ENCODE results near the gene ARV1. TPM values are rescaled to one million over a fixed set of nuclear protein-coding genes. Genes with fewer than 3 reads are reported as not detected.

Gene ARV1
- total and polyA plus RNA-seq, 10 of the 15 experiments (the other 5 are each of a cell fraction or from before 2014, with no cell fraction given) = 23.2 to 55.1 (median 35.6) TPM

DNA sequence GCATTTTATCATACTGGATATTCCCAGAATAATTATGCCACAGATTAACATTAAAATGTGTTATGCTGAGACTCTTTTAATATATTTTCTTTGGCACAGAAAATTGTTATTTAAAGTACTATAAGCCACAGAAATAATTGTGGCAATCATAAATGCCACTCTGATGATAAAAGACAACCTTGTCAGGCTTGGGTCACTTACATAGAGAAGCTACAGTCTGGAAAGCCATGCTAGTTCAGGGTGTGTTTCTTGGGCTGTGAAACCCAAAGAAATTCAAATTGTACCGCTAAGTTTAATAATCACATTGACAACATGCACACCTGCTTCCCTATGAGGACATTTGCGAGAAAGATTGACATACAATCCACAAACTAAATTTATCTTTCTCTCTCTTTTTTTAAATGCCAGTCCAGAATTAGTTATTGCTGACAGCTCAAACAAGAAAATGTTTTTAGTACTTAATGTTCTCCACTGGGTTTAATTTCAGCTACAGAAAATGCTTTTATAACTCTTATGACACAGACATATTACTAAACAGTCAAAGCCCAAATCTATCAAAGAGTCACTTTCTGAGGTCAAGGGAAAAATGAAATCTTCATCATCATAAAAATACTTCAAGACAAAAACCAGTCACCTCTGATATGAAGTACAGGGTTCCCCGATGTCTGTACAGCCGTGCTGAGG is 38.9 kb upstream of the ARV1 start (continued):
- no peak for TF ChIP-seq CTCF (IDR thresholded peaks at IDR 0.05 in 2 of 3, conservative IDR thresholded peaks at IDR 0.05 in 1 of 3; ENCODE audit: control insufficient read depth in 2 of 3, extremely low read depth in 1 of 3, insufficient read depth in 1 of 3, low read depth in 3 of 3, low read length in 3 of 3)
- no peak for TF ChIP-seq MXI1 (IDR thresholded peaks at IDR 0.05; ENCODE audit: low read depth, low read length)
- TF ChIP-seq, protein P1, sequence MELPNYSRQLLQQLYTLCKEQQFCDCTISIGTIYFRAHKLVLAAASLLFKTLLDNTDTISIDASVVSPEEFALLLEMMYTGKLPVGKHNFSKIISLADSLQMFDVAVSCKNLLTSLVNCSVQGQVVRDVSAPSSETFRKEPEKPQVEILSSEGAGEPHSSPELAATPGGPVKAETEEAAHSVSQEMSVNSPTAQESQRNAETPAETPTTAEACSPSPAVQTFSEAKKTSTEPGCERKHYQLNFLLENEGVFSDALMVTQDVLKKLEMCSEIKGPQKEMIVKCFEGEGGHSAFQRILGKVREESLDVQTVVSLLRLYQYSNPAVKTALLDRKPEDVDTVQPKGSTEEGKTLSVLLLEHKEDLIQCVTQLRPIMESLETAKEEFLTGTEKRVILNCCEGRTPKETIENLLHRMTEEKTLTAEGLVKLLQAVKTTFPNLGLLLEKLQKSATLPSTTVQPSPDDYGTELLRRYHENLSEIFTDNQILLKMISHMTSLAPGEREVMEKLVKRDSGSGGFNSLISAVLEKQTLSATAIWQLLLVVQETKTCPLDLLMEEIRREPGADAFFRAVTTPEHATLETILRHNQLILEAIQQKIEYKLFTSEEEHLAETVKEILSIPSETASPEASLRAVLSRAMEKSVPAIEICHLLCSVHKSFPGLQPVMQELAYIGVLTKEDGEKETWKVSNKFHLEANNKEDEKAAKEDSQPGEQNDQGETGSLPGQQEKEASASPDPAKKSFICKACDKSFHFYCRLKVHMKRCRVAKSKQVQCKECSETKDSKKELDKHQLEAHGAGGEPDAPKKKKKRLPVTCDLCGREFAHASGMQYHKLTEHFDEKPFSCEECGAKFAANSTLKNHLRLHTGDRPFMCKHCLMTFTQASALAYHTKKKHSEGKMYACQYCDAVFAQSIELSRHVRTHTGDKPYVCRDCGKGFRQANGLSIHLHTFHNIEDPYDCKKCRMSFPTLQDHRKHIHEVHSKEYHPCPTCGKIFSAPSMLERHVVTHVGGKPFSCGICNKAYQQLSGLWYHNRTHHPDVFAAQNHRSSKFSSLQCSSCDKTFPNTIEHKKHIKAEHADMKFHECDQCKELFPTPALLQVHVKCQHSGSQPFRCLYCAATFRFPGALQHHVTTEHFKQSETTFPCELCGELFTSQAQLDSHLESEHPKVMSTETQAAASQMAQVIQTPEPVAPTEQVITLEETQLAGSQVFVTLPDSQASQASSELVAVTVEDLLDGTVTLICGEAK (IDR thresholded peaks at IDR 0.05; ENCODE audit: borderline replicate concordance) = no peak
- no peak for TF ChIP-seq RELA (IDR thresholded peaks at IDR 0.05; ENCODE audit: borderline replicate concordance, partially characterized antibody)
- TF ChIP-seq SUZ12 (IDR thresholded peaks at IDR 0.05; ENCODE audit: unreplicated experiment) = no peak
- no peak for TF ChIP-seq NRF1 (conservative IDR thresholded peaks at IDR 0.05; ENCODE audit: low read depth, low read length)
- TF ChIP-seq, protein P2, sequence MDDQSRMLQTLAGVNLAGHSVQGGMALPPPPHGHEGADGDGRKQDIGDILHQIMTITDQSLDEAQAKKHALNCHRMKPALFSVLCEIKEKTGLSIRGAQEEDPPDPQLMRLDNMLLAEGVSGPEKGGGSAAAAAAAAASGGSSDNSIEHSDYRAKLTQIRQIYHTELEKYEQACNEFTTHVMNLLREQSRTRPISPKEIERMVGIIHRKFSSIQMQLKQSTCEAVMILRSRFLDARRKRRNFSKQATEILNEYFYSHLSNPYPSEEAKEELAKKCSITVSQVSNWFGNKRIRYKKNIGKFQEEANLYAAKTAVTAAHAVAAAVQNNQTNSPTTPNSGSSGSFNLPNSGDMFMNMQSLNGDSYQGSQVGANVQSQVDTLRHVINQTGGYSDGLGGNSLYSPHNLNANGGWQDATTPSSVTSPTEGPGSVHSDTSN (IDR thresholded peaks at IDR 0.05; ENCODE audit: insufficient replicate concordance, low read depth, low read length) = no peak
- no peak for TF ChIP-seq IRF5 (IDR thresholded peaks at IDR 0.05; ENCODE audit: borderline replicate concordance)
- TF ChIP-seq SMC3 (IDR thresholded peaks at IDR 0.05; ENCODE audit: borderline replicate concordance, low read length) = no peak
